ENCODE measurements around the gene OSMR. TPM values are rescaled to one million over a fixed set of nuclear protein-coding genes. Genes with fewer than 3 reads are reported as not detected.

The OSMR gene
- total RNA-seq, 1 experiment from 2014 or later = 82.4 TPM

DNA sequence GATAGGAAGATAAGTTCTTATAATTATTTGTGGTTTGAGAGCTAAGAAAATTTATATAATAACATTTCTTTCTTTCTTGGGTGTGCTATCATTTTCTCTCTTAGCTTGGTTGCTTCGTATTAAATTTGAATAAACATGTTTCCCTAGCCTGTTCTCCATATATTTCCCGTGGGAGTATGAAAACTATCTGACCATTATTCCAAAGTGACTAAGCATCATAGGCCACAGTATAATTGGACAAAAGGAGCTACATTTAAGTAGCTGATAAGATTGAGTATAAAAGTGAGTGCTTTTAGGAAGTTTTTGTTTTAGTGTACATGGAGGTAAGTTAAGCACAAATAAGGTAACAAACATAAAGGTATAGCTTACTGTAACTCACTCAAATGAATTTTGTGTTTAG is 8.4 kb upstream of the OSMR start:
- H3K9me3 ChIP-seq (ENCODE audit: control insufficient read depth, insufficient read depth, low read depth, low read length) = no peaks in the 10 kb centered on the region
- H3K4me3 ChIP-seq (ENCODE audit: low read depth in 2 of 2, low read length in 2 of 2) = no peak overlapping the region
- TF ChIP-seq, protein P1, sequence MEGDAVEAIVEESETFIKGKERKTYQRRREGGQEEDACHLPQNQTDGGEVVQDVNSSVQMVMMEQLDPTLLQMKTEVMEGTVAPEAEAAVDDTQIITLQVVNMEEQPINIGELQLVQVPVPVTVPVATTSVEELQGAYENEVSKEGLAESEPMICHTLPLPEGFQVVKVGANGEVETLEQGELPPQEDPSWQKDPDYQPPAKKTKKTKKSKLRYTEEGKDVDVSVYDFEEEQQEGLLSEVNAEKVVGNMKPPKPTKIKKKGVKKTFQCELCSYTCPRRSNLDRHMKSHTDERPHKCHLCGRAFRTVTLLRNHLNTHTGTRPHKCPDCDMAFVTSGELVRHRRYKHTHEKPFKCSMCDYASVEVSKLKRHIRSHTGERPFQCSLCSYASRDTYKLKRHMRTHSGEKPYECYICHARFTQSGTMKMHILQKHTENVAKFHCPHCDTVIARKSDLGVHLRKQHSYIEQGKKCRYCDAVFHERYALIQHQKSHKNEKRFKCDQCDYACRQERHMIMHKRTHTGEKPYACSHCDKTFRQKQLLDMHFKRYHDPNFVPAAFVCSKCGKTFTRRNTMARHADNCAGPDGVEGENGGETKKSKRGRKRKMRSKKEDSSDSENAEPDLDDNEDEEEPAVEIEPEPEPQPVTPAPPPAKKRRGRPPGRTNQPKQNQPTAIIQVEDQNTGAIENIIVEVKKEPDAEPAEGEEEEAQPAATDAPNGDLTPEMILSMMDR (IDR thresholded peaks at IDR 0.05) = no peak
- no peak for TF ChIP-seq POLR2AphosphoS5 (IDR thresholded peaks at IDR 0.05; ENCODE audit: low read depth, low read length)
- TF ChIP-seq, protein P2, sequence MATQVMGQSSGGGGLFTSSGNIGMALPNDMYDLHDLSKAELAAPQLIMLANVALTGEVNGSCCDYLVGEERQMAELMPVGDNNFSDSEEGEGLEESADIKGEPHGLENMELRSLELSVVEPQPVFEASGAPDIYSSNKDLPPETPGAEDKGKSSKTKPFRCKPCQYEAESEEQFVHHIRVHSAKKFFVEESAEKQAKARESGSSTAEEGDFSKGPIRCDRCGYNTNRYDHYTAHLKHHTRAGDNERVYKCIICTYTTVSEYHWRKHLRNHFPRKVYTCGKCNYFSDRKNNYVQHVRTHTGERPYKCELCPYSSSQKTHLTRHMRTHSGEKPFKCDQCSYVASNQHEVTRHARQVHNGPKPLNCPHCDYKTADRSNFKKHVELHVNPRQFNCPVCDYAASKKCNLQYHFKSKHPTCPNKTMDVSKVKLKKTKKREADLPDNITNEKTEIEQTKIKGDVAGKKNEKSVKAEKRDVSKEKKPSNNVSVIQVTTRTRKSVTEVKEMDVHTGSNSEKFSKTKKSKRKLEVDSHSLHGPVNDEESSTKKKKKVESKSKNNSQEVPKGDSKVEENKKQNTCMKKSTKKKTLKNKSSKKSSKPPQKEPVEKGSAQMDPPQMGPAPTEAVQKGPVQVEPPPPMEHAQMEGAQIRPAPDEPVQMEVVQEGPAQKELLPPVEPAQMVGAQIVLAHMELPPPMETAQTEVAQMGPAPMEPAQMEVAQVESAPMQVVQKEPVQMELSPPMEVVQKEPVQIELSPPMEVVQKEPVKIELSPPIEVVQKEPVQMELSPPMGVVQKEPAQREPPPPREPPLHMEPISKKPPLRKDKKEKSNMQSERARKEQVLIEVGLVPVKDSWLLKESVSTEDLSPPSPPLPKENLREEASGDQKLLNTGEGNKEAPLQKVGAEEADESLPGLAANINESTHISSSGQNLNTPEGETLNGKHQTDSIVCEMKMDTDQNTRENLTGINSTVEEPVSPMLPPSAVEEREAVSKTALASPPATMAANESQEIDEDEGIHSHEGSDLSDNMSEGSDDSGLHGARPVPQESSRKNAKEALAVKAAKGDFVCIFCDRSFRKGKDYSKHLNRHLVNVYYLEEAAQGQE (IDR thresholded peaks at IDR 0.05; ENCODE audit: insufficient read depth in 1 of 2, low read depth in 2 of 2, low read length in 1 of 2) = no peak
- no peak for TF ChIP-seq SIN3A (IDR thresholded peaks at IDR 0.05; ENCODE audit: borderline replicate concordance, insufficient read depth, low read depth, low read length)
- TF ChIP-seq TCF7L2 (IDR thresholded peaks at IDR 0.05; ENCODE audit: low read depth, low read length) = no peak
- POLR2A ChIA-PET = no interaction called here
- no peak overlapping the region for H3K27ac ChIP-seq (ENCODE audit: low read length)
- CTCF ChIA-PET = no interaction called here
- peaks cover 3% of the 10 kb centered on the region; the same call in 1 of the 2 replicates for H3K36me3 ChIP-seq (ENCODE audit: control insufficient read depth, insufficient read depth, low read length)
- BruUV-seq (replicated peaks) = no TSS peak
- in situ Hi-C loops (cut with HindIII; ENCODE audit: low pct_unique_long_range_greater_than_20kb, low sequenced_read_pairs) (no loop called here), intact Hi-C loops (cut with micrococcal nuclease; ENCODE audit: unreplicated experiment) (no loop called here)
- DNase-seq (ENCODE audit: low read depth, low spot score) (no peak), ATAC-seq (no peak)
- no peaks in the 10 kb centered on the region for H3K27me3 ChIP-seq (ENCODE audit: control insufficient read depth, insufficient read depth, low read length)
- peaks cover 4% of the 10 kb centered on the region; the same call in 1 of the 2 replicates for H3K4me1 ChIP-seq (ENCODE audit: control insufficient read depth, insufficient read depth, low read length)

GRCh38 chr5:38837932-38838331 is 7.9 kb upstream of the OSMR start:
- no peak for ATAC-seq
- H3K4me3 ChIP-seq (ENCODE audit: low read depth in 2 of 2, low read length in 2 of 2) = no peak overlapping the region

More at GRCh38 chr5:38837932-38838331, 7.9 kb upstream of the OSMR start:
- no TSS peak for BruUV-seq (replicated peaks)
- intact Hi-C loops (cut with micrococcal nuclease; ENCODE audit: unreplicated experiment) (no loop called here), in situ Hi-C loops (cut with HindIII; ENCODE audit: low pct_unique_long_range_greater_than_20kb, low sequenced_read_pairs) (no loop called here)
- TF ChIP-seq POLR2AphosphoS5 (IDR thresholded peaks at IDR 0.05; ENCODE audit: low read depth, low read length) (no peak), TCF7L2 (IDR thresholded peaks at IDR 0.05; ENCODE audit: low read depth, low read length) (no peak), SIN3A (IDR thresholded peaks at IDR 0.05; ENCODE audit: borderline replicate concordance, insufficient read depth, low read depth, low read length) (no peak)
- TF ChIP-seq, protein P1 (IDR thresholded peaks at IDR 0.05) = no peak
- TF ChIP-seq, protein P2 (IDR thresholded peaks at IDR 0.05; ENCODE audit: insufficient read depth in 1 of 2, low read depth in 2 of 2, low read length in 1 of 2) = no peak
- no peak for DNase-seq (ENCODE audit: low read depth, low spot score)
- ChIA-PET POLR2A (interaction anchor here (0.6 kb wide), 1 partner anchor 421 kb away, joined by 11 read pairs; no protein-coding TSS in a partner anchor), CTCF (no interaction called here)
- Histone ChIP-seq H3K4me1 (ENCODE audit: control insufficient read depth, insufficient read depth, low read length) (no peaks in the 10 kb centered on the region; the same call in 1 of the 2 replicates), H3K9me3 (ENCODE audit: control insufficient read depth, insufficient read depth, low read depth, low read length) (no peaks in the 10 kb centered on the region), H3K27me3 (ENCODE audit: control insufficient read depth, insufficient read depth, low read length) (no peaks in the 10 kb centered on the region), H3K27ac (ENCODE audit: low read length) (no peak overlapping the region), H3K36me3 (ENCODE audit: control insufficient read depth, insufficient read depth, low read length) (peaks cover 3% of the 10 kb centered on the region; the same call in 1 of the 2 replicates)
